B cell (primary cell): ENCODE measurements around the gene LYPD8. TPM values are rescaled to one million over a fixed set of nuclear protein-coding genes. Genes with fewer than 3 reads are reported as not detected.
A peak's percentile ranks its signal among the peaks of the same experiment; 100 is the strongest.

Experiments
- ATAC-seq: fragments of 200-7000 bp; cut with Tn5 transposase; one replicate; pipeline ENCODE4 v1.10.0; 2021; ENCODE audit warnings: low read depth, mild to moderate bottlenecking, moderate number of reproducible peaks, moderate library complexity
- CTCF ChIA-PET: fragments of 350-600 bp; sonication (Branson Sonifier 250); formaldehyde crosslinking; loops from one replicate; lab custom pipeline; 2021; ENCODE audit warnings: antibody characterized with exemption, inconsistent platforms; lab: Charles Lee
- POLR2A ChIA-PET: fragments of 350-600 bp; sonication (Branson Sonifier 250); formaldehyde crosslinking; loops from one replicate; lab custom pipeline; 2021; ENCODE audit warnings: antibody characterized with exemption; lab: Charles Lee
- DNase-seq: peaks from one replicate; pipeline ENCODE4 v3.0.0; 2013
- H2AFZ ChIP-seq: 2 replicates; pipeline ENCODE4 v1.6.1; 2012; ENCODE audit warnings: mild to moderate bottlenecking, low read depth, low read length; ENCODE audit not compliant: insufficient read depth, poor library complexity, severe bottlenecking
- H3K27ac ChIP-seq, 2 donors: 1 replicate in 1 of 2; 2 replicates in 1 of 2; pipeline ENCODE4 v1.5.1; 2012 to 2013; ENCODE audit warnings: low read length in 2 of 2, mild to moderate bottlenecking in 2 of 2, moderate library complexity in 1 of 2
- H3K27me3 ChIP-seq, 4 experiments: fragments of 200-600 bp in 1 of 4; sonication (generic) in 1 of 4; replicated peaks in 1 of 4; 1 replicate in 2 of 4; 2 replicates in 2 of 4; pipeline versions ENCODE4 v1.6.1 to v1.7.0; 2013 to 2016; ENCODE audit warnings: low read length in 3 of 4, mild to moderate bottlenecking in 2 of 4, mixed read lengths in 1 of 4, moderate library complexity in 1 of 4; ENCODE audit not compliant: insufficient read depth in 4 of 4, control insufficient read depth in 3 of 4; ENCODE audit errors: control extremely low read depth in 1 of 4
- H3K36me3 ChIP-seq, 2 experiments: replicated peaks in 1 of 2; 1 replicate in 1 of 2; 2 replicates in 1 of 2; pipeline versions ENCODE4 v1.6.1 to v1.7.1; 2013; ENCODE audit warnings: low read length in 1 of 2; ENCODE audit not compliant: insufficient read depth in 2 of 2, control insufficient read depth in 1 of 2; ENCODE audit errors: control extremely low read depth in 1 of 2, extremely low read depth in 1 of 2
- H3K4me1 ChIP-seq, 2 donors: fragments of 200-600 bp in 1 of 2; sonication (generic) in 1 of 2; 1 replicate in 1 of 2; 2 replicates in 1 of 2; pipeline versions ENCODE4 v1.5.1 to v1.6.1; 2013 to 2017; ENCODE audit warnings: low read length in 2 of 2; ENCODE audit not compliant: control insufficient read depth in 2 of 2, insufficient read depth in 2 of 2
- H3K4me2 ChIP-seq: replicated peaks from 2 replicates; pipeline ENCODE3; 2012; ENCODE audit warnings: mild to moderate bottlenecking, low read depth, low read length; ENCODE audit not compliant: poor library complexity, severe bottlenecking
- H3K4me3 ChIP-seq, 5 experiments: fragments of 200-600 bp in 1 of 5; sonication (generic) in 1 of 5; 1 replicate in 3 of 5; 2 replicates in 2 of 5; pipeline versions ENCODE4 v1.5.1 to v1.7.0; 2011 to 2016; ENCODE audit warnings: low read length in 4 of 5, mild to moderate bottlenecking in 4 of 5, low read depth in 2 of 5, control low read depth in 1 of 5, moderate library complexity in 1 of 5; ENCODE audit not compliant: insufficient read depth in 1 of 5; ENCODE audit errors: control extremely low read depth in 1 of 5, extremely low read depth in 1 of 5
- H3K79me2 ChIP-seq: fragments of 200-600 bp; sonication (generic); one replicate; pipeline ENCODE4 v1.6.0; 2016; ENCODE audit warnings: low read length; ENCODE audit not compliant: control insufficient read depth, insufficient read depth
- H3K9ac ChIP-seq: fragments of 200-600 bp; sonication (generic); 2 replicates; pipeline ENCODE4 v1.6.1; 2017; ENCODE audit warnings: mild to moderate bottlenecking, low read length, moderate library complexity
- H3K9me3 ChIP-seq, 3 donors: one replicate each; pipeline versions ENCODE4 v1.6.1 to v1.7.1; 2013; ENCODE audit warnings: low read length in 2 of 3; ENCODE audit not compliant: control insufficient read depth in 2 of 3, insufficient read depth in 1 of 3; ENCODE audit errors: control extremely low read depth in 1 of 3
- H4K20me1 ChIP-seq: 2 replicates; pipeline ENCODE4 v1.6.0; 2012; ENCODE audit warnings: mild to moderate bottlenecking, low read length; ENCODE audit not compliant: insufficient read depth, control insufficient read depth, poor library complexity, severe bottlenecking
- H3K27ac Mint-ChIP-seq: one replicate; pipeline ENCODE4 v1.8.0; 2021; ENCODE audit warnings: mixed read lengths
- H3K27me3 Mint-ChIP-seq: one replicate; pipeline ENCODE4 v1.8.0; 2021; ENCODE audit warnings: mixed read lengths
- H3K4me1 Mint-ChIP-seq: one replicate; pipeline ENCODE4 v1.8.0; 2021; ENCODE audit warnings: mixed read lengths
- H3K4me3 Mint-ChIP-seq: one replicate; pipeline ENCODE4 v1.8.0; 2021; ENCODE audit warnings: mixed read lengths
- H3K9me3 Mint-ChIP-seq: one replicate; pipeline ENCODE4 v1.8.0; 2022; ENCODE audit warnings: mixed read lengths; ENCODE audit not compliant: insufficient read depth
- EZH2 ChIP-seq: IDR thresholded peaks from 2 replicates; pipeline ENCODE4 v1.6.1; 2012; ENCODE audit warnings: borderline replicate concordance, low read depth, mild to moderate bottlenecking, moderate library complexity, low read length; ENCODE audit not compliant: insufficient read depth, poor library complexity, severe bottlenecking
- WGBS: methylation state at CpG from one replicate; pipeline ENCODE4 v1.1.5; 2013; ENCODE audit warnings: missing lambda C conversion rate; ENCODE audit not compliant: insufficient coverage; 5-methylcytosine and 5-hydroxymethylcytosine counted together
- intact Hi-C: fragments of 100-400 bp; cut with micrococcal nuclease; formaldehyde crosslinking; loops from one replicate; pipeline ENCODE4 v1.10.0; 2022
- polyA plus RNA-seq: library from polyadenylated mRNA; depleted of rRNA; stranded (reverse); fragments of >200 nt; gene quantifications from 2 replicates; pipeline ENCODE4 v1.2.3, GENCODE V29; 2012
- total RNA-seq, 2 donors: library from RNA; stranded (reverse); fragments of 120-200 nt in 1 of 2; gene quantifications; 1 replicate in 1 of 2; 2 replicates in 1 of 2; pipeline versions ENCODE4 v1.2.3 to v1.2.4, GENCODE V29; 2013 to 2022
- TF ChIP-seq, protein P1 (sequence below): fragments of 200-600 bp; IDR thresholded peaks from one replicate; pipeline ENCODE4 v1.8.0; 2022; ENCODE audit warnings: antibody characterized with exemption, mild to moderate bottlenecking

The LYPD8 gene
- total and polyA plus RNA-seq, 2 donors (not counting 1 experiment from before 2014, with no cell fraction given) = 0.10 TPM; not detected in 1

GRCh38 chr1:248752161-248753028 lies 3.2 kb downstream of the LYPD8 start:
- Histone ChIP-seq H3K36me3 (no peaks in the 10 kb centered on the region), H3K4me3 (no peak overlapping the region), H3K9ac (no peak overlapping the region), H3K27ac (no peak overlapping the region), H3K27me3 (no peaks in the 10 kb centered on the region), H3K79me2 (no peaks in the 10 kb centered on the region), H4K20me1 (no peaks in the 10 kb centered on the region), H3K4me1 (peaks cover 0 to 12% of the 10 kb centered on the region in 2 donors), H3K4me2 (no peak overlapping the region), H2AFZ (peak overlapping the region; percentile 78), H3K9me3 (no peaks in the 10 kb centered on the region)
- TF ChIP-seq EZH2 = no peak
- TF ChIP-seq, protein P1, sequence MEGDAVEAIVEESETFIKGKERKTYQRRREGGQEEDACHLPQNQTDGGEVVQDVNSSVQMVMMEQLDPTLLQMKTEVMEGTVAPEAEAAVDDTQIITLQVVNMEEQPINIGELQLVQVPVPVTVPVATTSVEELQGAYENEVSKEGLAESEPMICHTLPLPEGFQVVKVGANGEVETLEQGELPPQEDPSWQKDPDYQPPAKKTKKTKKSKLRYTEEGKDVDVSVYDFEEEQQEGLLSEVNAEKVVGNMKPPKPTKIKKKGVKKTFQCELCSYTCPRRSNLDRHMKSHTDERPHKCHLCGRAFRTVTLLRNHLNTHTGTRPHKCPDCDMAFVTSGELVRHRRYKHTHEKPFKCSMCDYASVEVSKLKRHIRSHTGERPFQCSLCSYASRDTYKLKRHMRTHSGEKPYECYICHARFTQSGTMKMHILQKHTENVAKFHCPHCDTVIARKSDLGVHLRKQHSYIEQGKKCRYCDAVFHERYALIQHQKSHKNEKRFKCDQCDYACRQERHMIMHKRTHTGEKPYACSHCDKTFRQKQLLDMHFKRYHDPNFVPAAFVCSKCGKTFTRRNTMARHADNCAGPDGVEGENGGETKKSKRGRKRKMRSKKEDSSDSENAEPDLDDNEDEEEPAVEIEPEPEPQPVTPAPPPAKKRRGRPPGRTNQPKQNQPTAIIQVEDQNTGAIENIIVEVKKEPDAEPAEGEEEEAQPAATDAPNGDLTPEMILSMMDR = no peak
- CTCF ChIA-PET = no interaction called here
- ATAC-seq (no peak), DNase-seq (peak; percentile 18)
- H3K27me3 Mint-ChIP-seq = no peaks in the 10 kb centered on the region
- POLR2A ChIA-PET = no interaction called here
- H3K9me3 Mint-ChIP-seq = no peaks in the 10 kb centered on the region
- H3K4me1 Mint-ChIP-seq = peaks cover 19% of the 10 kb centered on the region
- H3K27ac Mint-ChIP-seq = no peak overlapping the region
- 94% methylated on average over 8 of the region's 8 CpGs for WGBS
- intact Hi-C loops = no loop called here
- H3K4me3 Mint-ChIP-seq = no peak overlapping the region

GRCh38 chr1:248751635-248752034 lies 3.9 kb downstream of the LYPD8 start:
- H3K79me2 ChIP-seq = no peaks in the 10 kb centered on the region
- H3K4me1 ChIP-seq = peaks cover 0 to 12% of the 10 kb centered on the region in 2 donors
- ATAC-seq = no peak
- DNase-seq = no peak
- H3K27me3 ChIP-seq = no peaks in the 10 kb centered on the region
- Mint-ChIP-seq H3K27ac (no peak overlapping the region), H3K27me3 (no peaks in the 10 kb centered on the region), H3K4me1 (peaks cover 19% of the 10 kb centered on the region), H3K4me3 (no peak overlapping the region), H3K9me3 (no peaks in the 10 kb centered on the region)
- H3K9me3 ChIP-seq = no peaks in the 10 kb centered on the region
- 96% methylated on average over 3 of the region's 4 CpGs for WGBS
- H3K4me3 ChIP-seq = no peak overlapping the region
- H3K27ac ChIP-seq = no peak overlapping the region
- intact Hi-C loops = no loop called here
- no peaks in the 10 kb centered on the region for H4K20me1 ChIP-seq
- peak overlapping the region; percentile 78 for H2AFZ ChIP-seq
- TF ChIP-seq EZH2 = no peak
- TF ChIP-seq, protein P1 = no peak
- no peaks in the 10 kb centered on the region for H3K36me3 ChIP-seq
- ChIA-PET CTCF (interaction anchor here (1.8 kb wide), 2 partner anchors 55 to 129 kb away, joined by 5 to 7 read pairs; no protein-coding TSS in a partner anchor), POLR2A (no interaction called here)
- no peak overlapping the region for H3K9ac ChIP-seq
- H3K4me2 ChIP-seq = peak overlapping the region; percentile 44
